Colonic mucosa (tissue), 4 donors: ENCODE data around the gene LRRC32. TPM values are rescaled to one million over a fixed set of nuclear protein-coding genes. Genes with fewer than 3 reads are reported as not detected.

Source experiments
- DNase-seq: peaks from one replicate; pipeline ENCODE4 v3.0.0-alpha.2; 2020
- H3K27ac ChIP-seq: fragments of 200-600 bp; one replicate; pipeline ENCODE4 v1.8.0; 2021
- H3K27me3 ChIP-seq: fragments of 200-600 bp; one replicate; pipeline ENCODE4 v1.8.0; 2021
- H3K36me3 ChIP-seq: fragments of 200-600 bp; one replicate; pipeline ENCODE4 v1.8.0; 2021
- H3K4me1 ChIP-seq: fragments of 200-600 bp; one replicate; pipeline ENCODE4 v1.8.0; 2021; ENCODE audit warnings: mild to moderate bottlenecking
- H3K4me3 ChIP-seq: fragments of 200-600 bp; one replicate; pipeline ENCODE4 v1.8.0; 2021
- H3K9ac ChIP-seq, 2 donors: one replicate each; pipeline ENCODE4 v1.7.0; 2013; ENCODE audit warnings: control low read depth in 2 of 2, low read depth in 2 of 2, low read length in 2 of 2
- H3K9me3 ChIP-seq: fragments of 200-600 bp; one replicate; pipeline ENCODE4 v1.8.0; 2021
- CTCF ChIP-seq: fragments of 200-600 bp; IDR thresholded peaks from one replicate; pipeline ENCODE4 v1.8.0; 2022; ENCODE audit warnings: antibody characterized with exemption, mild to moderate bottlenecking
- intact Hi-C: fragments of 100-400 bp; cut with DNase I; formaldehyde crosslinking; loops from one replicate; pipeline ENCODE4 v1.14.1; 2022
- total RNA-seq, 2 donors: library from RNA; stranded (reverse); fragmentation: NEBNext Ultra II Directional in 1 of 2; extraction: Animal tissue kit (Norgen Biotek cat#: 25700) in 1 of 2; gene quantifications; one replicate each; pipeline ENCODE4 v1.2.1, GENCODE V29; 2021
- donor health status: healthy.
- donor health status: DM: no; HTN: no; CAD: no.
- donor health status: DM: no; HTN: no; CAD: no.

The LRRC32 gene
- total RNA-seq, 2 donors from 2014 or later: 5.9 to 26.8 TPM

- Histone ChIP-seq H3K36me3 (no peaks in the 10 kb centered on the region), H3K4me3 (no peak overlapping the region), H3K9me3 (no peaks in the 10 kb centered on the region), H3K4me1 (no peaks in the 10 kb centered on the region), H3K27me3 (no peaks in the 10 kb centered on the region), H3K9ac (no peak overlapping the region), H3K27ac (no peak overlapping the region)
- intact Hi-C loops: loop anchor here (5.0 kb wide), 1 partner anchor 120 kb away; no protein-coding TSS in a partner anchor
- no peak for TF ChIP-seq CTCF
- no peak for DNase-seq
Measured at GRCh38 chr11:76677458-76677765, 6.9 kb upstream of the LRRC32 start.

- intact Hi-C loops: loop anchor here (5.0 kb wide), 1 partner anchor 120 kb away; no protein-coding TSS in a partner anchor
- Histone ChIP-seq H3K27ac (no peak overlapping the region), H3K4me3 (no peak overlapping the region), H3K9ac (no peak overlapping the region), H3K27me3 (no peaks in the 10 kb centered on the region), H3K36me3 (no peaks in the 10 kb centered on the region), H3K4me1 (no peaks in the 10 kb centered on the region), H3K9me3 (no peaks in the 10 kb centered on the region)
- no peak for TF ChIP-seq CTCF
- DNase-seq: no peak
Measured at GRCh38 chr11:76676636-76677457, 6.3 kb upstream of the LRRC32 start.

GRCh38 chr11:76674517-76675400 is 4.2 kb upstream of the LRRC32 start:
- H3K4me1 ChIP-seq: no peaks in the 10 kb centered on the region
- H3K36me3 ChIP-seq: no peaks in the 10 kb centered on the region
- H3K27ac ChIP-seq: no peak overlapping the region
- intact Hi-C loops: loop anchor here (5.0 kb wide), 1 partner anchor 117 kb away; no protein-coding TSS in a partner anchor
- H3K4me3 ChIP-seq: no peak overlapping the region
- TF ChIP-seq CTCF: no peak
- H3K9me3 ChIP-seq: no peaks in the 10 kb centered on the region
- H3K9ac ChIP-seq: no peak overlapping the region
- no peak for DNase-seq
- H3K27me3 ChIP-seq: peaks cover 8% of the 10 kb centered on the region

GRCh38 chr11:76673176-76674142 is 2.9 kb upstream of the LRRC32 start:
- H3K9ac ChIP-seq: peak overlapping the region in 1 of 2 donors; percentile 0
- H3K27ac ChIP-seq: no peak overlapping the region
- H3K9me3 ChIP-seq: no peaks in the 10 kb centered on the region
- H3K4me1 ChIP-seq: no peaks in the 10 kb centered on the region
- TF ChIP-seq CTCF: no peak
- intact Hi-C loops: no loop called here
- no peaks in the 10 kb centered on the region for H3K36me3 ChIP-seq
- DNase-seq: no peak
- no peak overlapping the region for H3K4me3 ChIP-seq
- peaks cover 8% of the 10 kb centered on the region for H3K27me3 ChIP-seq
